NK-92 (cell line): ENCODE measurements around the gene DEDD.
A peak's percentile ranks its signal among the peaks of the same experiment; 100 is the strongest.

Experiments used
- DNase-seq: peaks from one replicate; lab custom pipeline; 2025; ENCODE audit not compliant: unreplicated experiment; lab: John Stamatoyannopoulos, UW

Gene DEDD

DNA sequence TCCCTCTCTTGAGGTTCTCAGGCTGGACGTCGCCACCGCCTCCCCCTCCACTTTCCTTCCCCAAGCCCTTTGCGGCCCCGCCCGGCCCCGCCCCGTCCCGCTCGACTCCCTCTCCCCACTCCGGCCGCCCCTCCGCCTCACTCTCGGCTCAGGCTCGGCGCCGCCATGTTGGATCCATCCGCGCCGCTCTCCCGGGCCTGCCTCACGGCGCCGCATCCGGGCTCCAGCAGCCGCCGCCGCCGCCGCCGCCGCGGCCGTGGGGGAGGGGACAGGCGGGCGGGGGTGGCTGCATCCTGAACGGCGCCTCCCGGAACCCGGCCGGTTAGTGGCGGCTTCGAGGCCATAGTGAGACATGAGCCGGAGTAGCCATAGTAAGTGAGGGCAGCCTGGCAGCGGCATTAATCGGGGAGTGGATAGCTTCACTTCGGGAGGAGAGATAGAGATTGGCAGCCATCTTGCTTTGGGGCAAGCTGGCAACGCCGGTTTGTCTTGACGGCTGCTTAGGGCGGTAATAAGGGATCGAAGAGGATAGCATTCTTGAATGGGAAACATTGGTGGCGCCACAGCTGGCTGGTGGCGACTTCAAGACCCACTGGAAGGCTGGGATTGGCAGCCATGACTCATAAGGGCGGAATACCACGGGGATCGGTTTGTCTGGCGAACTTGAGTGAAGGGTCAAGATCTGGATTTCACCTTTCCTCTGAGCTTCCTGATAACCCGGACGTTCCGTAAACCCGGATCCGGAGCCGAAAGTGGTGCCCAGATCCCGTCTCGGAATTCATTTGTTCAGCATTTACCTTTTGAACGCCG, at the start of gene DEDD:
TSS of gene DEDD (minus strand) at position 258 of the 810 bp plus-strand sequence. CDS start 8,205 bp downstream, outside the sequence.
- peak; percentile 45 for DNase-seq

GRCh38 chr1:161182214-161182613, 49.7 kb upstream of the DEDD start:
- DNase-seq, result no peak

GRCh38 chr1:161180639-161181038, 48.2 kb upstream of the DEDD start:
- no peak for DNase-seq

DNA sequence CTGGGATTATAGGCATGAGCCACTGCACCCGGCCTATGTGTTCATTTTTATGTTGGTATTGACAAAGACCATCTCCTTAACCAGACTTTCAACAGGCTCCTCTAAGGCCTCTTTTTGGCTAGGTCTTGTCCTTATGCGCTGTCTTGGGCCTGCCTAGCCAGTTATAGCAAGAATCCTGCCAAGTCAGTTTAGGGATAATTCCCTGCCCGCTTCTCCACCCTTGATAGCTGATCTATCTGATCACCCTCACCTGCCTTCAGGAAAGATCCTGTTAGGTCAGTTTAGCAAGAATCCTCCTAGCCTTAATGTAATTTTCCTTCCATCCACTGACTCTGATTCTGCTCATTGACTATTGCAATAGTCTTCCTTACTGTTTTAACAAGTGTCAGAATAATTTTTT, 47.2 kb upstream of the DEDD start:
- DNase-seq, result no peak

DNA sequence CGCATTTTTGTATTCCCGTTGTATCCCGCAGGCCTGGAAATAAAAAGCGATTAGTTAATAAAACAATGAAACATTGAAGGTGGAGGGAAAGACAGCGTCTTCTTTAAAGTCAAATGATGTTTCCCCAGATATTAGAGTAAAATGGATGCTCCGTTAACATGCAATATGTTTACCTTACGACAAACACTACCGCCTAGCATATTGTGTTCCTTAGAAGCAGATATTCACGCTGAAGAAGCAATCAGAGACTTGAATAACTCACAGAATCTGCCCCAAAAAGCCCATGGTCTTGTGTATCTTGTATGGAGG, 45.4 kb upstream of the DEDD start:
- no peak for DNase-seq

DNA sequence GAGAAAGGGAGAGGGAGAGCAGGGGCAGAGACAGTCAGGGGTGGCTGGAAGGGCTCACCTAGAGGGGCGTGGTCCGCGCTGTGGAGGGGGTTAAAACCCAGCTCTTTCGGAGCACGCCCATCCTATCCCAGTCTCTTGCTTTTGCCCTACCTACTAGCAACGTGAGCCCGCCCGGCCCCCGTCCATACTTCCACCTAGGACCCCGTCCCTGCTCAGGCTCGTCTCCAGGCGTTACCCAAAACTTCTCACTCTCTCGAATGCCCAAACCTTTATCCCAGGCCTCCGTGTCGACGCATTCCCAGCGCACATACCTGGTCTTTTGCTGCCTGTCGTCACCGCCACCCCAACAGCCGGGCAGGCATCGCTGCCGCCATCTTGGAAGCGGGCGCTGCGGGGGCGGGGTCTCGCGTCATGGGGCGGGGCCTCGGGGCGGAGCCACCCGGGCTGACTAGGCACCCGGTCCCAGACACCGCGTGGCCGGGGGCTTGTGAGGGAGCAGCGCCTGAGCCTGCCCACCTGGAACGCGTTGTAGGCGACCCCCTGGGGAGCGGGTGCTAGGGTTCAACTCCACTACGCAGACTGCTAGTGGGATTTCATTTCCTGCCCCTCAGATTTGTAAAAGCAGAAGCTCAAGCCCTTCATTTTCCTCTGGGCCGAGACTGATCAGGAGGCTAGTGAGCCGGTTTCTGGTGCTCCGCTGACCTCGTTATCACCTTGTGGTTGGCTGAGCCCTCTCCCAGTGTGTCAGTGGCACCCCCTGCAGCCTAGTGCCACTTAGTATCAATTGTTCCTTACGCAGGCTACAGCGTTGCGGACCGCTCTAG, 44.9 kb upstream of the DEDD start, which contains the start of gene B4GALT3:
TSS of gene B4GALT3 (minus strand) at position 396 of the 824 bp plus-strand sequence. CDS start 1,447 bp downstream, outside the sequence.
- DNase-seq, result peak; percentile 38

- DNase-seq, result no peak
These were observed 44.1 kb upstream of the DEDD start for GRCh38 chr1:161176468-161177111.

GRCh38 chr1:161175771-161176453, 43.4 kb upstream of the DEDD start:
- DNase-seq, result no peak

GRCh38 chr1:161174911-161175310, 42.4 kb upstream of the DEDD start:
- no peak for DNase-seq

- no peak for DNase-seq
These were observed 41.2 kb upstream of the DEDD start for GRCh38 chr1:161173711-161174110.

DNA sequence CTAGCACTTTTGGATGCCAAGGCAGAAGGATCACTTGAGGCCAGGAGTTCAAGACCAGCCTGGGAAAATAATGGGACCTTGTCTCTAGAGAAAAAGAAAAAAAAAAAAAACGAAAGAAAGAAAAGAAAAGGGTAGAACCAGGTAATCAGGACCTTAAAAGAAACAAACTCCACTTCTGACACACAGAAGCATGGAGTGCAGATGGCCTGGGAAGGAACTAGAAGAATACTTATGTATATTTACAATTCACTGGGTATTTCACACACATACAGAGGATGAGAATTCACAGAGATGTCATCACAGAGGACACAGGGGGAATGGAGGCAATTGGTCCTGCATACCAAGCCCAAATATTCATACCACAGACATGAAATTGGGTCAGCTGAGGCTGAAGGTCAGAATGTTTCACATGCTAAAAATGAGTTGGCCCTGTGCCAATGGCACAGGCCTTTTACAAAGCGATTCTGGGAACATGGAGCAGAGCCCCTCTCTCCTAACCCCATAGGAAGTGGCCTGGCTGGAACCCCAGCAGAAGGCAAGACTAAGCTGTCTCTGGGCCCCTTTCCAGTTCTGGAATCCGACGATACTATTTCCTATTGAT, 40.4 kb upstream of the DEDD start:
- DNase-seq, result no peak

DNA sequence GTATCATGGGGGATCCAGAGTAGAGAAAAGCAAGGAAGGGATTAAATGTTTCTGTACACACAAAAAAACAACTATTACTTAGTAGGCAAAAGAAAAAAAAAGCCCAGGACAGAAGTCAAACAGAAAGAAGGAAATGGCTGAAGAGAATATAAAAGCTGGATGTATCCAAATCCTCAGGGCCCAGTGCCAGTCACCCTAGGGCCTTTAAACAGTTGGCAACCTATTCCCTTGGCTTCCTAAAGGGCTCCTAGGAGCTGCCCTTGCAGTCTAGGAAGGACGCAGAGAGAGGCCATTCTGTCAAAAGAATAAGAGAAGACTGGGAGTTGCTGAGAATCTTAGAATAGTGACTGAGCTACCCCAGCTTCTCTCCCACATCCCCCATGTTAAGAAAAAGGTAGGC, 39.9 kb upstream of the DEDD start:
- no peak for DNase-seq

GRCh38 chr1:161171696-161172095, 39.2 kb upstream of the DEDD start:
- no peak for DNase-seq

GRCh38 chr1:161171191-161171590, 38.7 kb upstream of the DEDD start:
- DNase-seq, result no peak

GRCh38 chr1:161168906-161169305, 36.4 kb upstream of the DEDD start:
- DNase-seq, result no peak

GRCh38 chr1:161166669-161167548, 34.4 kb upstream of the DEDD start:
- no peak for DNase-seq

DNA sequence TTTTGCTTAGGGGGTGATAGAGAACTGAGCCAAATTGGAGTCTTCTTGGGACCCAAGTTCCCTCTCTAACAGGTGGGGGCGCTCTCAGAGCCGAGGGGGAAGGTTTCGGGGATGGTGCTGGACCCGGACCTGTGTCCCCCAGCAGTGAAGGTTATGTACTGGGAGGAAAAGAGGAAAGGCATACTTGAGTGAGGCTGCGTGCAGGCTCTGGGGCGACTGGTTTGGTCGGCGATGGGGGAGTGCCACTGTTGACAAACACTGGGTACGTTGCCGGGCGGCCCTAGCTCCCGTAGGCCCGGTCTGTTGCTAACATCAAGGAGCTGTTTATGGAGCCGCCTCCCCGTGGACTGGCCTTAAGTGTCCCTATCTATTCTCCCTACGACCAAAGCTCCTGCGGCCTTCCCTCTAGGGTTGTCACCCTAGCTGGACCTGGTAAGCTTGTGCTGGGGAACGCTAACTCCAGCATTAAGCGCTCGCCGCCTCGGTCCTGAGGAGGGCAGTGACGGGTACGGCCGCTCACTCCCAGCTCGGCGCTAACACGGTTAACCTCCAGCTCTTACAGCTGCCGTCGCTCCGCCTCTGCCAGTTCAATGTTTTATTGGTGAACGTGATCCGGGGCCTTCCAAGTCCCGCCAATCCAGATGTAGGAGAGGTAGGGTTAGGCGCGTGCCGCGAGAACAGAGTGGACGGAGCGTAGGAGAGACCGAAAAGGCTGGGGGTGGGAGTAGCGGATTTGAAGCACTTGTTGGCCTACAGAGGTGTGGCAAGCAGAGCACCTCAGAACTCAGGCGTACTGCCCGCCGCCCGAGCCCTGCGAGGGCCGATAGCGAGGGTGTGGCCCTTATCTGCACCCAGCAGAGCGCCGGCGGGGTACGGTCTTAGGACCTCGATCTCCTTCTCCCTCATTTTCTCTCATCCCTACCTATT, 33.5 kb upstream of the DEDD start, which contains the start of gene PPOX:
TSS of gene PPOX (plus strand) at position 685 of the 927 bp plus-strand sequence. CDS start 422 bp downstream, outside the sequence.
- peak; percentile 66 for DNase-seq

GRCh38 chr1:161164901-161165610, 32.6 kb upstream of the DEDD start:
- DNase-seq, result no peak
